CMK (cell line): ENCODE measurements around the gene CPOX.
"Not testable (repeated sequence)": the region's sequence is repeated elsewhere in the genome, so short reads cannot be mapped to it uniquely, and the experiment has no call there.

ENCODE experiments used
- DNase-seq: peaks from one replicate; pipeline ENCODE4 v3.0.0-alpha.2; 2010; ENCODE audit warnings: low read depth

The CPOX gene

GRCh38 chr3:98593046-98593936, at the start of gene CPOX:
Gene CPOX (minus strand): TSS chr3:98593611. CDS start chr3:98593504, 107 bp downstream.
- peak; percentile 48 for DNase-seq

- DNase-seq: not testable (repeated sequence)
These were observed 49.4 kb upstream of the CPOX start for GRCh38 chr3:98642769-98643168.

GRCh38 chr3:98641756-98642155, 48.3 kb upstream of the CPOX start:
- DNase-seq: not testable (repeated sequence)

GRCh38 chr3:98638515-98638914, 45.1 kb upstream of the CPOX start:
- not testable (repeated sequence) for DNase-seq

- no peak for DNase-seq
These were observed 37.0 kb upstream of the CPOX start for GRCh38 chr3:98630416-98630815.

- no peak for DNase-seq
These were observed 34.9 kb upstream of the CPOX start for GRCh38 chr3:98628317-98628716.

GRCh38 chr3:98626151-98626550, 32.7 kb upstream of the CPOX start:
- no peak for DNase-seq

GRCh38 chr3:98623572-98624280, 30.3 kb upstream of the CPOX start:
- no peak for DNase-seq

GRCh38 chr3:98617841-98618240, 24.4 kb upstream of the CPOX start:
- DNase-seq: no peak

GRCh38 chr3:98613616-98614015, 20.2 kb upstream of the CPOX start:
- no peak for DNase-seq

- DNase-seq: no peak
These were observed 19.6 kb upstream of the CPOX start for GRCh38 chr3:98612996-98613517.

- no peak for DNase-seq
These were observed 19.2 kb upstream of the CPOX start for GRCh38 chr3:98612587-98612986.

GRCh38 chr3:98608029-98608428, 14.6 kb upstream of the CPOX start:
- no peak for DNase-seq

GRCh38 chr3:98603580-98603979, 10.2 kb upstream of the CPOX start:
- DNase-seq: no peak

- DNase-seq: no peak
These were observed 8.8 kb upstream of the CPOX start for GRCh38 chr3:98602078-98602678.

- no peak for DNase-seq
These were observed 7.8 kb upstream of the CPOX start for GRCh38 chr3:98601180-98601579.

GRCh38 chr3:98600412-98601095, 7.1 kb upstream of the CPOX start:
- DNase-seq: no peak

GRCh38 chr3:98599647-98600411, 6.4 kb upstream of the CPOX start:
- no peak for DNase-seq

GRCh38 chr3:98598492-98598891, 5.1 kb upstream of the CPOX start:
- no peak for DNase-seq

- no peak for DNase-seq
These were observed 3.4 kb upstream of the CPOX start for GRCh38 chr3:98596541-98597500.
